Peyer's patch (tissue), 4 donors: Measurements from ENCODE around the gene DIPK1C. TPM values are rescaled to one million over a fixed set of nuclear protein-coding genes. Genes with fewer than 3 reads are reported as not detected.

ENCODE experiments used
- DNase-seq, 3 donors: peaks; one replicate each; pipeline ENCODE4 v3.0.0-alpha.2; 2017 to 2019
- H3K27ac ChIP-seq, 4 donors: fragments of 200-600 bp; sonication (generic); one replicate each; pipeline ENCODE4 v1.5.1; 2016 to 2019
- H3K27me3 ChIP-seq, 2 donors: fragments of 200-600 bp; sonication (generic); one replicate each; pipeline ENCODE4 v1.5.1; 2019
- H3K36me3 ChIP-seq, 3 donors: fragments of 200-600 bp; sonication (generic); one replicate each; pipeline ENCODE4 v1.5.1; 2016 to 2019
- H3K4me1 ChIP-seq, 4 donors: fragments of 200-600 bp; sonication (generic); one replicate each; pipeline ENCODE4 v1.5.1; 2016 to 2019
- H3K4me3 ChIP-seq, 4 donors: fragments of 200-600 bp; sonication (generic); 1 replicate in 3 of 4; 2 replicates in 1 of 4; pipeline ENCODE4 v1.5.1; 2016 to 2019; ENCODE audit warnings: mild to moderate bottlenecking in 1 of 4
- H3K9me3 ChIP-seq, 4 donors: fragments of 200-600 bp; sonication (generic); one replicate each; pipeline ENCODE4 v1.5.1; 2016 to 2019; ENCODE audit warnings: mild to moderate bottlenecking in 1 of 4
- POLR2A ChIP-seq, 2 donors: fragments of 450-650 bp; IDR thresholded peaks; one replicate each; pipeline ENCODE4 v1.5.1; 2017; ENCODE audit warnings: antibody characterized with exemption in 2 of 2, mild to moderate bottlenecking in 2 of 2, moderate library complexity in 2 of 2
- total RNA-seq, 4 donors: library from RNA; depleted of rRNA; stranded (reverse); fragments of >200 nt; gene quantifications; one replicate each; pipeline ENCODE4 v1.1.0, GENCODE V29; 2016
- TF ChIP-seq, protein P1 (sequence below), 6 experiments: fragments of 450-650 bp in 4 of 6; fragments of 200-600 bp in 2 of 6; sonication (generic) in 1 of 6; IDR thresholded peaks; one replicate each; pipeline ENCODE4 v1.5.1; 2017 to 2019; ENCODE audit warnings: antibody characterized with exemption in 6 of 6, mild to moderate bottlenecking in 3 of 6, moderate library complexity in 1 of 6

Gene DIPK1C
- total RNA-seq, 4 donors from 2014 or later = 0.70 to 0.83 TPM; not detected in 2

DNA sequence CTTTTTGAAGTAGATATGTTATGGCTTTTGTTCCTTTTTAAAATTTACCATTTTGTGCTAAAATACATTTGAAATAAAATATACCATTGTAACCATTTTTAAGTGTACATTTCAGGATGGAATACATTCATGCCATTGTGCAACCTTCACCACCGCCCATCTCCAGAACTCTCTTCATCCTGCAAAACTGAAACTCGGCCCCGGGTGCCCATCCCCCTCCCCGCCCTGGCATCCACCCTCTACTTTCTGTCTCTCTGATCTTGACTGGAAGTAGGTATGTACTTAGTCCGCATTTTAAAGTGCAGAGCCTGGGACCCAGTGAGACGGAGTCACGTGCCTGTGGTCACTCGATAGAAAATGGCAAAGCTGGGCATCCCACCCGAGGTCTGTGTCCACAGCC lies 45.6 kb downstream of the DIPK1C start:
- H3K4me1 ChIP-seq = no peaks in the 10 kb centered on the region
- H3K36me3 ChIP-seq = no peaks in the 10 kb centered on the region
- peak in 1 of 3 donors; percentile 13 for DNase-seq
- no peaks in the 10 kb centered on the region for H3K27me3 ChIP-seq
- no peak overlapping the region for H3K27ac ChIP-seq
- no peaks in the 10 kb centered on the region for H3K9me3 ChIP-seq
- H3K4me3 ChIP-seq = no peak overlapping the region
- TF ChIP-seq POLR2A (IDR thresholded peaks at IDR 0.05) = no peak
- TF ChIP-seq, protein P1, sequence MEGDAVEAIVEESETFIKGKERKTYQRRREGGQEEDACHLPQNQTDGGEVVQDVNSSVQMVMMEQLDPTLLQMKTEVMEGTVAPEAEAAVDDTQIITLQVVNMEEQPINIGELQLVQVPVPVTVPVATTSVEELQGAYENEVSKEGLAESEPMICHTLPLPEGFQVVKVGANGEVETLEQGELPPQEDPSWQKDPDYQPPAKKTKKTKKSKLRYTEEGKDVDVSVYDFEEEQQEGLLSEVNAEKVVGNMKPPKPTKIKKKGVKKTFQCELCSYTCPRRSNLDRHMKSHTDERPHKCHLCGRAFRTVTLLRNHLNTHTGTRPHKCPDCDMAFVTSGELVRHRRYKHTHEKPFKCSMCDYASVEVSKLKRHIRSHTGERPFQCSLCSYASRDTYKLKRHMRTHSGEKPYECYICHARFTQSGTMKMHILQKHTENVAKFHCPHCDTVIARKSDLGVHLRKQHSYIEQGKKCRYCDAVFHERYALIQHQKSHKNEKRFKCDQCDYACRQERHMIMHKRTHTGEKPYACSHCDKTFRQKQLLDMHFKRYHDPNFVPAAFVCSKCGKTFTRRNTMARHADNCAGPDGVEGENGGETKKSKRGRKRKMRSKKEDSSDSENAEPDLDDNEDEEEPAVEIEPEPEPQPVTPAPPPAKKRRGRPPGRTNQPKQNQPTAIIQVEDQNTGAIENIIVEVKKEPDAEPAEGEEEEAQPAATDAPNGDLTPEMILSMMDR (IDR thresholded peaks at IDR 0.05) = no peak

DNA sequence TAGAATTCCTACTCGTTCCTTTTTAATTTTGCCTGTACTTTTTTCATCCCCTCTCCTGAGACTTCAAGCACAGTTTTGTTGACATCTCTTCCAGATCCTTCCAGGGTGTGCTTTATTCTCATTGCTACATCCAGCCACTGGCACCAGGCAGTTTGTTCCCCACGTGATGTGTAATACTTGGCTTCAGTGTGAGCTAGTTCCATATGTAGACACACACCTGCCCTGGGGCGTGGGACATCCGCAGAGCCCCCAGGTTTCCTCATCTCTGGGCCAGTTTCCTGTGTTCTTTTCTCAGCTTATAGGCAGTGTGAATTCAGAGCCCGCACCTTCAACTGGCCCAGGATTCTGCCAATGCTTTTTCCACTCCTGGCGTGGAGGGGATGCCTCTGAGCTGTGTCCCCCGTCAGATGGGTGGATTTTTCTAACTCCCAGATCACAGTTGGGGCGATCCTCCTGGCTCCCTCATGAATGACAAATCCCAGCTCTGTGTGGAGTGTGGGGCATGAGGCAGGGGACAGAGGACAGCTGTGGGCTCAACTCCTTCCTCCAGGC lies 46.6 kb downstream of the DIPK1C start:
- H3K9me3 ChIP-seq = no peaks in the 10 kb centered on the region
- H3K36me3 ChIP-seq = no peaks in the 10 kb centered on the region
- H3K27me3 ChIP-seq = no peaks in the 10 kb centered on the region
- H3K4me3 ChIP-seq = no peak overlapping the region
- no peaks in the 10 kb centered on the region for H3K4me1 ChIP-seq
- H3K27ac ChIP-seq = no peak overlapping the region
- no peak for TF ChIP-seq POLR2A (IDR thresholded peaks at IDR 0.05)
- DNase-seq = peak in 1 of 3 donors; percentile 33

DNA sequence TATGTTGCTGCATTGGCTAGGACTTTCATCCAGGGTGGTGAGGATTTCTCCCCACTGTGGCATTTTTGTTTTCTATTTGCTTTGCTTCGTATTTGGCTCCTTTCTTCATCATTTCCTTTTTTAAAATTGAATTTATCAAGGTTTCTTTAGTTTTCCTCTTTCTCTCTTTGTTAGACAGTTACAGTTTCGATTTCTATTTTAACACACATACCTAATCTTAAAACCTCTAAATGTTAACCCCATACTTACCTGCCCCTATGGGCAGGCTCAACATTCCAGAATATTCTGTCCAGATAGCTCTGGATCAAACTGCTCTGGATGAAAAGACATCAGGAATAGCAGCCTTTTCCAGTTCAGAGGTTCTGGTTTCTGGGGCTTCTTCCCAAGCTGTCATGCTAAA lies 49.2 kb downstream of the DIPK1C start:
- DNase-seq = no peak
- TF ChIP-seq POLR2A (IDR thresholded peaks at IDR 0.05) = no peak
- TF ChIP-seq, protein P1 (IDR thresholded peaks at IDR 0.05) = no peak
- Histone ChIP-seq H3K36me3 (no peaks in the 10 kb centered on the region), H3K4me1 (no peaks in the 10 kb centered on the region), H3K4me3 (no peak overlapping the region), H3K9me3 (no peaks in the 10 kb centered on the region), H3K27me3 (no peaks in the 10 kb centered on the region), H3K27ac (no peak overlapping the region)

DNA sequence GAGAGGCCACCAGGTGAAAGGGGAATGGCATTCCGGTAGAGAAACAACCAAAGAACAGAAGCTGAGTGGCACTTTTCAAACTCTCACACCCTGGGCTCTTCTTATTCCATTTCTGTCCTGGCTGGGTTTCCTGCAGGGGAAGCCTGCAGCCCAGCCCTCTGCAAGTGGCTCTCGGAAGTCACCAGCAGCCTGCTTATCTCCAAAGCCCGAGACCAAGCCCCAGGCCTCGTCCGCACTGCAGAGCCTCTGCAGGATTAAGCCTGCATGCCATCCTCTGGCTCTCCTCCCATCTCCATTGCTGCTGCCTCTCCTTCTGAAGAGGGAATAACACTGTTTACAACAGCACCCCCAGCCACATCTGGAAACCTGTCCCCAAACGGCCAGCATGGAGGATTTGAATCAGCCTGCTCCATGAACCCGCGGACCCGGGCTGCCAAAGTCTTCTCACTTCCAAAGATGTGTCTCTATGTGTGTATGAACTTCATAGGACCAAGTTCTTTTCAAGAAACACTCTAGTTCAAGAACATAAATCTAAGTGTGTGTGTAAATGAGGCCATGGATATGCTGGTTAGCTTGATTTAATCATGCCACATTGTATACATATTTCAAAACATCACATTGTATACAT lies 54.2 kb downstream of the DIPK1C start:
- H3K9me3 ChIP-seq = no peaks in the 10 kb centered on the region
- TF ChIP-seq, protein P1 (IDR thresholded peaks at IDR 0.05) = no peak
- TF ChIP-seq POLR2A (IDR thresholded peaks at IDR 0.05) = no peak
- no peak overlapping the region for H3K27ac ChIP-seq
- DNase-seq = peak in 1 of 3 donors; percentile 40
- H3K4me3 ChIP-seq = no peak overlapping the region
- no peaks in the 10 kb centered on the region for H3K27me3 ChIP-seq
- H3K4me1 ChIP-seq = no peaks in the 10 kb centered on the region
- H3K36me3 ChIP-seq = no peaks in the 10 kb centered on the region

DNA sequence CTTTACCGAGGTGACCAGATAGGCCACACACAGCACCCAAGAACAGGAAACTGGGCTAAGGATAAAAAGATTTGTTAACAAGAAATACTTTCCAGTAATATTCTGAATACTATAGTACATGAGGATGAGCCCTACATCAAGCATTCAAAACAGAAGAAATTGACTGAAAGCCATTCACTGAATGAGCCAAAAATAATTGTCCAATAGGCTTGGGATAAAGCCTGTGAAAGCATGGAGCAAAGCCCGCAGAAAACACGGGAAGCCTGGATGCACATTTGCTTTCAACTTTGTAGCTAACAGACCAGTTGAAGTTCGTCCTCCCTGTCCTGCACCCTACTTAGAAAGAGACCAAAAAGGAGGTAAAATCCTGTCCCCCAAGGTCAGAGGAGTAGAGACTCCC lies 56.3 kb downstream of the DIPK1C start:
- no peaks in the 10 kb centered on the region for H3K36me3 ChIP-seq
- H3K4me3 ChIP-seq = no peak overlapping the region
- H3K27me3 ChIP-seq = no peaks in the 10 kb centered on the region
- no peak overlapping the region for H3K27ac ChIP-seq
- H3K4me1 ChIP-seq = no peaks in the 10 kb centered on the region
- no peaks in the 10 kb centered on the region for H3K9me3 ChIP-seq
- peak in 1 of 3 donors; percentile 13 for DNase-seq
- TF ChIP-seq, protein P1 (IDR thresholded peaks at IDR 0.05) = no peak
- no peak for TF ChIP-seq POLR2A (IDR thresholded peaks at IDR 0.05)

DNA sequence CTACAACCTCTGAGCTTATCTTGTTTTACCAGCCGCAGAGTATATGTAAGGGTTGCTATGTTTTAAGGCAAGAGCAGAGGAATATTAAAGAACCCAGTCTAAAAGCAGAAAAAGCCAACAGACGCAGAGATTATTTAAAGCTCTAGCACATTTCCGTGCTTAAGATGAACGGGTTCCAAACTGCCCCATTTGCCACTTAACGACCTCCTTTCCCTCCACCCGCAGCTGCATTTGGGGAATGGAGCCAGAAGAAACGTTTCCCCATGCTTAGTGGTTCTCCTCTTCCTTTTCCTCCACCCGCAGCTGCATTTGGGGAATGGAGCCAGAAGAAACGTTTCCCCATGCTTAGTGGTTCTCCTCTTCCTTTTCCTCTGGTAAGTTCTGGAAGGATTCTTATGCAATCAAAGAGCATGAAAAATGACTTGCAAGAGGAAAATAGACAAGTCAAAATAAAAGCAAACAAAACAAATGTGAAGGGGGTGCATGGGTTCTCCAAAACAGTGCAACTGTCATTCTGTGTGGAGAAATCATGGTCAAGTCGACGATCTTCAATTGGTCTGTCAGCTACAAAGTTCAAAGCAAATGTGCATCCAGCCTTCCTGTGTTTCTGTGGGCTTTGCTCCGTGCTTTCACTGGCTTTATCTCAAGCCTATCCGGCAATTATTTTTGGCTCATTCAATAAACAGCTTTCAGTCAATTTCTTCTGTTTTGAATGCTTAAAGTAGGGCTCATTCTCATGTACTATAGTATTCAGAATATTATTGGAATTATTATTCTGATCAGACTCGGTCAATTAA lies 57.8 kb downstream of the DIPK1C start:
- Histone ChIP-seq H3K27me3 (no peaks in the 10 kb centered on the region), H3K27ac (no peak overlapping the region), H3K9me3 (no peaks in the 10 kb centered on the region), H3K4me3 (no peak overlapping the region), H3K4me1 (no peaks in the 10 kb centered on the region), H3K36me3 (no peaks in the 10 kb centered on the region)
- peak in 1 of 3 donors; percentile 47 for DNase-seq
- TF ChIP-seq POLR2A (IDR thresholded peaks at IDR 0.05) = no peak
- TF ChIP-seq, protein P1 (IDR thresholded peaks at IDR 0.05) = no peak
